HepG2 (cell line): ENCODE data around the gene YLPM1.

Experiments
- CTCF ChIP-seq: sonication (generic); formaldehyde crosslinking; IDR thresholded peaks from 2 replicates; pipeline ENCODE4 v1.5.0; 2020; ENCODE audit warnings: mild to moderate bottlenecking, missing genetic modification reagents, moderate library complexity
- HNRNPLL ChIP-seq: fragments of 200-400 bp; formaldehyde crosslinking; IDR thresholded peaks from 2 replicates; pipeline ENCODE4 v1.6.1; 2017; ENCODE audit warnings: mild to moderate bottlenecking, low read depth, low read length; ENCODE audit not compliant: poor library complexity, severe bottlenecking
- IKZF1 ChIP-seq: fragments of 450-650 bp; IDR thresholded peaks from 2 replicates; pipeline ENCODE4 v1.7.1; 2016
- ONECUT2 ChIP-seq: sonication (generic); formaldehyde crosslinking; IDR thresholded peaks from 2 replicates; pipeline ENCODE4 v1.4.0; 2020; ENCODE audit warnings: missing genetic modification reagents
- TAF1 ChIP-seq: sonication (generic); formaldehyde crosslinking; IDR thresholded peaks from 2 replicates; pipeline ENCODE4 v1.4.0; 2020; ENCODE audit warnings: missing genetic modification reagents
- ZNF318 ChIP-seq: sonication (generic); formaldehyde crosslinking; IDR thresholded peaks from 2 replicates; pipeline ENCODE4 v1.4.0; 2020; ENCODE audit warnings: mild to moderate bottlenecking, missing genetic modification reagents

- TF ChIP-seq IKZF1 = no peak
- no peak for TF ChIP-seq CTCF
- TF ChIP-seq ONECUT2 = no peak
- no peak for TF ChIP-seq TAF1 (CRISPR knock-in tag)
- TF ChIP-seq HNRNPLL = no peak
- TF ChIP-seq ZNF318 (CRISPR knock-in tag) = no peak
These were observed 29.9 kb upstream of the YLPM1 start for GRCh38 chr14:74733221-74733620.
